Pancreas (tissue), 10 donors: ENCODE data around the gene TRIM28. TPM values are rescaled to one million over a fixed set of nuclear protein-coding genes. Genes with fewer than 3 reads are reported as not detected.
A peak's percentile ranks its signal among the peaks of the same experiment; 100 is the strongest.

Source experiments
- ATAC-seq, 4 donors: fragments of 200-7000 bp; cut with Tn5 transposase; one replicate each; pipeline versions ENCODE4 v1.8.0 to v1.9.1; 2020; ENCODE audit warnings: mild to moderate bottlenecking in 4 of 4, moderate library complexity in 4 of 4
- DNase-seq, 6 donors: peaks; one replicate each; pipeline ENCODE4 v3.0.0-alpha.2; 2020
- FAIRE-seq: peaks from 2 replicates; lab custom pipeline; 2012; peaks lifted over from hg19 to GRCh38; lab: Jason Lieb, UNC
- H3K27ac ChIP-seq, 4 donors: fragments of 200-600 bp; sonication (generic); 1 replicate in 3 of 4; 2 replicates in 1 of 4; pipeline versions ENCODE4 v1.5.0 to v1.8.0; 2020
- H3K27me3 ChIP-seq, 4 donors: fragments of 200-600 bp; one replicate each; pipeline ENCODE4 v1.8.0; 2021
- H3K36me3 ChIP-seq, 3 donors: fragments of 200-600 bp; sonication (generic) in 1 of 3; one replicate each; pipeline versions ENCODE4 v1.5.0 to v1.8.0; 2020 to 2021
- H3K4me1 ChIP-seq, 3 donors: fragments of 200-600 bp; one replicate each; pipeline ENCODE4 v1.8.0; 2021
- H3K4me3 ChIP-seq, 4 donors: fragments of 200-600 bp; sonication (generic) in 2 of 4; one replicate each; pipeline versions ENCODE4 v1.5.0 to v1.8.0; 2020 to 2021
- H3K9me3 ChIP-seq, 4 donors: fragments of 200-600 bp; one replicate each; pipeline ENCODE4 v1.8.0; 2021
- CTCF ChIP-seq, 4 donors: fragments of 200-600 bp; sonication (generic) in 3 of 4; IDR thresholded peaks; one replicate each; pipeline versions ENCODE4 v1.5.0 to v1.8.0; 2021; ENCODE audit warnings: antibody characterized with exemption in 4 of 4
- WGBS, 2 donors: extraction: QIAGEN DNeasy Blood & Tissue Kit; methylation state at CpG; one replicate each; pipeline ENCODE4 v1.1.7; 2013; 5-methylcytosine and 5-hydroxymethylcytosine counted together
- intact Hi-C, 3 donors: fragments of 100-400 bp; cut with DNase I; formaldehyde crosslinking; loops; one replicate each; pipeline versions ENCODE4 v1.11.1 to v1.14.2; 2022
- microRNA-seq, 2 donors: library from miRNA; unstranded; fragments of <30 nt; microRNA quantifications; one replicate each; pipeline versions ENCODE4 to v1.1.0, GENCODE V29; 2019 to 2020
- polyA plus RNA-seq, 2 donors: library from polyadenylated mRNA; stranded (reverse); fragments of 200-250 nt; gene quantifications; one replicate each; pipeline ENCODE4 v1.2.3, GENCODE V29; 2013
- total RNA-seq, 6 donors: library from RNA; stranded (reverse); fragmentation: NEBNext Ultra II Directional in 4 of 6; extraction: Animal tissue kit (Norgen Biotek cat#: 25700) in 4 of 6; gene quantifications; one replicate each; pipeline versions ENCODE4 v1.2.1 to v1.2.4, GENCODE V29; 2021 to 2023
- donor health status: healthy with polysubstance abuse.
- donor health status: DM: no; HTN: no; CAD: no; lungs with moderate emphysema.
- donor health status: DM: no; HTN: no; CAD: no.
- donor health status: control.
- donor health status: control.
- donor health status: Bipolar disorder and iron deficiency.
- donor health status: DM: yes; HTN: yes; CAD: no.
- donor health status: DM: no; HTN: no; CAD: no.
- donor health status: DM: no; HTN: no; CAD: no.
- donor health status: DM: yes; HTN: yes; CAD: no.

The TRIM28 gene
- total and polyA plus RNA-seq, 8 donors: 128 to 212 (median 190) TPM

- DNase-seq: peak in 2 of 6 donors; percentile 14 to 30
- FAIRE-seq: no peak
- WGBS, 2 donors: 93% methylated on average over 4 of the region's 4 CpGs
- no peak overlapping the region for H3K27ac ChIP-seq
- ATAC-seq: peak in 1 of 4 donors; percentile 24
- no peak overlapping the region for H3K4me3 ChIP-seq
- H3K9me3 ChIP-seq: no peaks in the 10 kb centered on the region
- H3K27me3 ChIP-seq: no peaks in the 10 kb centered on the region
- TF ChIP-seq CTCF (IDR thresholded peaks at IDR 0.05): no peak
- peaks cover 0 to 3% (median 0%) of the 10 kb centered on the region in 3 donors for H3K36me3 ChIP-seq
- intact Hi-C loops: no loop called here
- no peaks in the 10 kb centered on the region for H3K4me1 ChIP-seq
These were observed 42.4 kb downstream of the TRIM28 start for GRCh38 chr19:58586133-58586765.

Small RNAs within 50 kb of the gene (microRNA-seq; reads per million reads assigned to microRNA genes)
- gene MIR6807: 0 reads per million in 2 donors

Other genes starting within 250 kb of the TRIM28 start
- gene ERVK3-1, start 238.7 kb upstream of the TRIM28 start, total RNA-seq: 10 to 100 TPM in 5 of 6 donors, 1 to 10 TPM in 1; 8.6 to 17.6 (median 14.0) TPM
- 10 to 100 TPM; 21.0 to 41.6 TPM for gene ERVK3-1, start 238.7 kb upstream of the TRIM28 start, polyA plus RNA-seq
- 1 to 10 TPM in 4 of 6 donors, under 1 TPM in 2; 0.97 to 2.5 (median 1.6) TPM for gene ZSCAN22, start 217.1 kb upstream of the TRIM28 start, total RNA-seq
- gene ZSCAN22, start 217.1 kb upstream of the TRIM28 start, polyA plus RNA-seq: under 1 TPM; 0.65 to 0.87 TPM
- gene A1BG, start 190.6 kb upstream of the TRIM28 start, total RNA-seq: 10 to 100 TPM in 1 of 6 donors, 1 to 10 TPM in 5; 3.3 to 10.6 (median 5.9) TPM
- 10 to 100 TPM; 22.3 to 49.0 TPM for gene A1BG, start 190.6 kb upstream of the TRIM28 start, polyA plus RNA-seq
- gene ZNF497, start 181.3 kb upstream of the TRIM28 start, total RNA-seq: 1 to 10 TPM in 5 of 6 donors, under 1 TPM in 1; 0.95 to 2.0 (median 1.4) TPM
- 1 to 10 TPM; 4.7 to 5.3 TPM for gene ZNF497, start 181.3 kb upstream of the TRIM28 start, polyA plus RNA-seq
- 1 to 10 TPM; 1.1 to 1.9 (median 1.7) TPM for gene ZNF837, start 163.0 kb upstream of the TRIM28 start, total RNA-seq
- 1 to 10 TPM; 3.1 to 3.8 TPM for gene ZNF837, start 163.0 kb upstream of the TRIM28 start, polyA plus RNA-seq
- 1,000 to 10,000 TPM in 2 of 6 donors, 100 to 1,000 TPM in 4; 637 to 1,373 (median 887) TPM for gene RPS5, start 156.8 kb upstream of the TRIM28 start, total RNA-seq
- gene RPS5, start 156.8 kb upstream of the TRIM28 start, polyA plus RNA-seq: 100 to 1,000 TPM; 699 to 891 TPM
- gene RNF225, start 148.4 kb upstream of the TRIM28 start, total RNA-seq: not detected
- not detected for gene RNF225, start 148.4 kb upstream of the TRIM28 start, polyA plus RNA-seq
- 1 to 10 TPM; 4.3 to 8.5 (median 5.1) TPM for gene ZNF584, start 135.4 kb upstream of the TRIM28 start, total RNA-seq
- gene ZNF584, start 135.4 kb upstream of the TRIM28 start, polyA plus RNA-seq: 1 to 10 TPM; 4.1 to 6.5 TPM
- 1 to 10 TPM; 1.4 to 6.1 (median 2.1) TPM for gene ZNF132, start 103.9 kb upstream of the TRIM28 start, total RNA-seq
- 1 to 10 TPM; 1.1 to 2.0 TPM for gene ZNF132, start 103.9 kb upstream of the TRIM28 start, polyA plus RNA-seq
- 1 to 10 TPM; 3.5 to 5.6 (median 4.2) TPM for gene ZNF324B, start 92.4 kb upstream of the TRIM28 start, total RNA-seq
- 1 to 10 TPM; 3.0 to 4.5 TPM for gene ZNF324B, start 92.4 kb upstream of the TRIM28 start, polyA plus RNA-seq
- 1 to 10 TPM; 4.2 to 7.3 (median 6.3) TPM for gene ZNF324, start 77.0 kb upstream of the TRIM28 start, total RNA-seq
- 1 to 10 TPM; 3.5 to 5.5 TPM for gene ZNF324, start 77.0 kb upstream of the TRIM28 start, polyA plus RNA-seq
- gene ZNF446, start 67.7 kb upstream of the TRIM28 start, total RNA-seq: 1 to 10 TPM; 4.4 to 6.6 (median 5.1) TPM
- 10 to 100 TPM; 19.9 to 23.6 TPM for gene ZNF446, start 67.7 kb upstream of the TRIM28 start, polyA plus RNA-seq
- gene SLC27A5, start 32.1 kb upstream of the TRIM28 start, total RNA-seq: 1 to 10 TPM; 3.0 to 6.7 (median 5.0) TPM
- gene SLC27A5, start 32.1 kb upstream of the TRIM28 start, polyA plus RNA-seq: 10 to 100 TPM; 12.8 to 15.6 TPM
- 1 to 10 TPM; 4.3 to 9.3 (median 6.3) TPM for gene ZBTB45, start 24.3 kb upstream of the TRIM28 start, total RNA-seq
- 1 to 10 TPM; 5.8 to 7.5 TPM for gene ZBTB45, start 24.3 kb upstream of the TRIM28 start, polyA plus RNA-seq
- 10 to 100 TPM; 45.8 to 68.0 (median 58.4) TPM for gene CHMP2A, start 11.0 kb downstream of the TRIM28 start, total RNA-seq
- gene CHMP2A, start 11.0 kb downstream of the TRIM28 start, polyA plus RNA-seq: 100 to 1,000 TPM; 108 to 118 TPM
- 10 to 100 TPM; 23.0 to 30.1 (median 25.3) TPM for gene UBE2M, start 14.5 kb downstream of the TRIM28 start, total RNA-seq
- 10 to 100 TPM; 22.0 to 33.0 TPM for gene UBE2M, start 14.5 kb downstream of the TRIM28 start, polyA plus RNA-seq
- 10 to 100 TPM in 5 of 6 donors, 1 to 10 TPM in 1; 9.8 to 25.0 (median 11.6) TPM for gene MZF1, start 29.3 kb downstream of the TRIM28 start, total RNA-seq
- gene MZF1, start 29.3 kb downstream of the TRIM28 start, polyA plus RNA-seq: 10 to 100 TPM; 53.9 to 70.2 TPM